ENCODE data around the gene KTN1. TPM values are rescaled to one million over a fixed set of nuclear protein-coding genes. Genes with fewer than 3 reads are reported as not detected.

KTN1 gene
- total RNA-seq, 1 experiment from 2014 or later, result 217 TPM

GRCh38 chr14:55730592-55731310 is 150.7 kb downstream of the KTN1 start:
- no peak for DNase-seq (ENCODE audit: low read depth)
- in situ Hi-C loops (cut with HindIII; ENCODE audit: low pct_unique_long_range_greater_than_20kb, low sequenced_read_pairs), result no loop called here

- in situ Hi-C loops (cut with HindIII; ENCODE audit: low pct_unique_long_range_greater_than_20kb, low sequenced_read_pairs), result no loop called here
These were observed 151.4 kb downstream of the KTN1 start for GRCh38 chr14:55731311-55731872.

DNA sequence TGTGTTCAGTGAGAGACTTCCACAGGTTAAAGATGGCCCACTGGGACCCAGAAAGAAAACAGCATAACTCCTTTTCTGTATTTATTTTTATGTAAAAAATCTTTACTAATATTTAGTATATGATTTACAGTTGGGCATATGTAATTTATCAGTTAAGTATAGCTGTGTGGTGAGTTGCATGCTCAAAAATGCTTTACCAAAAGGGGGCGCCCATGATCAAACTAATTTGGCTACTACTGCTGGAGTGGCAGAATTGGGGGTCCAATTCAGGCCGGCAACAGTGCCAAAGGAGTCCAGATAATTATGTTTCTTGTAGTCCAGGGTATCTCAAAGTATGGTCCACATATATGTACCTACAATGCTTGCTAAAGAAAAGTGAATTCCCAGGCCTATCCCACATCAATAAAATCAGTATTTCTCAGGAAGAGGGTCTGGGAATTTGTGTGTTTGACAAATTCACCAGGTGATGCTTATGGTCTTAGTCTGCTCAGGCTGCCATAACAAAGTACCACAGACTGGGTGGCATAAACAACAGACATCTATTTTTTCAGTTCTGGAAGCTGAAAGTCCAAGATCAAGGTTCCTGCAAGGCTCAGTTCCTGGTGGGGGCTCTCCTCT is 152.0 kb downstream of the KTN1 start:
- in situ Hi-C loops (cut with HindIII; ENCODE audit: low pct_unique_long_range_greater_than_20kb, low sequenced_read_pairs), result no loop called here
- DNase-seq (ENCODE audit: low read depth), result no peak

More at GRCh38 chr14:55731311-55731872, 151.4 kb downstream of the KTN1 start:
- no peak for DNase-seq (ENCODE audit: low read depth)

DNA sequence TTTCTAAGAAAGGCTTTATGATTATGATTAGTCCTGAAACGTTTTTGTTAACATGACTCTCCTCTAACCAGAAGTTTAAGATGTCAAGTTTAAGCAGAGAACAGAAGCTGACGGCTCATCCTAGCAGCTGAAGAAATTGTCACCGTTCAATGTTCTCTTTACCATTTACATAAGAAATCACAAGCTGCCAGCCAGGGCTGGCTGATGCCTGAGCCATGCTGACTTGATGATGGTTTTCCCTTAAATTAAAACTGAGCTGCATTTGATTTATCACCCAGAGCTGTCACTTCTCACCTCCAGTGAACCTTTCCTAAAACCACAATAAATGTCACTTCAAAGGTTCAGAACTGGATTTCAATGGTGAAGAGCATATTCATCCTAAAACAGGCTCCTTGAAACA is 153.6 kb downstream of the KTN1 start:
- no peak for DNase-seq (ENCODE audit: low read depth)
- in situ Hi-C loops (cut with HindIII; ENCODE audit: low pct_unique_long_range_greater_than_20kb, low sequenced_read_pairs), result no loop called here

Other genes starting within 250 kb of the KTN1 start
- 5.9 and 10.1 TPM in 2 replicates for gene ATG14, start 168.4 kb upstream of the KTN1 start, total RNA-seq (2014; rRNA removed; shearing (Covaris generic); ENCODE audit: low replicate concordance)
- not detected in 2 replicates for gene TBPL2, start 139.6 kb upstream of the KTN1 start, total RNA-seq (2014; rRNA removed; shearing (Covaris generic); ENCODE audit: low replicate concordance)

All from Caki2 (cell line).